ENCODE measurements around the gene TTN.

Gene TTN

GRCh38 chr2:178635897-178636296 lies 171.3 kb downstream of the TTN start:
- no peak for DNase-seq

- DNase-seq = no peak
Measured at GRCh38 chr2:178632729-178633128, 174.5 kb downstream of the TTN start.

- no peak for DNase-seq
Measured at GRCh38 chr2:178630581-178630980, 176.6 kb downstream of the TTN start.

GRCh38 chr2:178629463-178629862 lies 177.8 kb downstream of the TTN start:
- DNase-seq = no peak

GRCh38 chr2:178628605-178629004 lies 178.6 kb downstream of the TTN start:
- DNase-seq = no peak

- no peak for DNase-seq
Measured at GRCh38 chr2:178627401-178627800, 179.8 kb downstream of the TTN start.

- no peak for DNase-seq
Measured at GRCh38 chr2:178615969-178616368, 191.3 kb downstream of the TTN start.

GRCh38 chr2:178602901-178603300 lies 204.3 kb downstream of the TTN start:
- DNase-seq = no peak

GRCh38 chr2:178592655-178593054 lies 214.6 kb downstream of the TTN start:
- no peak for DNase-seq

GRCh38 chr2:178589335-178589734 lies 217.9 kb downstream of the TTN start:
- DNase-seq = no peak

- DNase-seq = no peak
Measured at GRCh38 chr2:178584666-178585065, 222.6 kb downstream of the TTN start.

- DNase-seq = no peak
Measured at GRCh38 chr2:178579006-178579405, 228.2 kb downstream of the TTN start.

- DNase-seq = no peak
Measured at GRCh38 chr2:178574789-178575188, 232.4 kb downstream of the TTN start.

- DNase-seq = no peak
Measured at GRCh38 chr2:178568227-178568626, 239.0 kb downstream of the TTN start.

GRCh38 chr2:178553047-178553446 lies 254.2 kb downstream of the TTN start:
- no peak for DNase-seq

- DNase-seq = no peak
Measured at GRCh38 chr2:178550352-178550751, 256.9 kb downstream of the TTN start.

- DNase-seq = no peak
Measured at GRCh38 chr2:178542569-178542968, 264.7 kb downstream of the TTN start.

GRCh38 chr2:178542161-178542560 lies 265.1 kb downstream of the TTN start:
- no peak for DNase-seq

GRCh38 chr2:178536037-178536436 lies 271.2 kb downstream of the TTN start:
- no peak for DNase-seq

- no peak for DNase-seq
Measured at GRCh38 chr2:178531168-178531567, 276.1 kb downstream of the TTN start.

GRCh38 chr2:178530625-178531142 lies 276.5 kb downstream of the TTN start:
- no peak for DNase-seq

- DNase-seq = no peak
Measured at GRCh38 chr2:178530131-178530530, 277.1 kb downstream of the TTN start.

- DNase-seq = no peak
Measured at GRCh38 chr2:178529194-178529593, 278.0 kb downstream of the TTN start.

- no peak for DNase-seq
Measured at GRCh38 chr2:178528647-178529046, 278.6 kb downstream of the TTN start.

GRCh38 chr2:178527592-178527991 lies 279.6 kb downstream of the TTN start:
- DNase-seq = no peak

GRCh38 chr2:178526256-178526655 lies 281.0 kb downstream of the TTN start:
- no peak for DNase-seq
